Measurements from ENCODE around the gene CLDN15. TPM values are rescaled to one million over a fixed set of nuclear protein-coding genes. Genes with fewer than 3 reads are reported as not detected.
"Not testable (repeated sequence)": the region's sequence is repeated elsewhere in the genome, so short reads cannot be mapped to it uniquely, and the experiment has no call there.

CLDN15 gene
- total RNA-seq, 1 donor from 2014 or later: 2.1 TPM

DNA sequence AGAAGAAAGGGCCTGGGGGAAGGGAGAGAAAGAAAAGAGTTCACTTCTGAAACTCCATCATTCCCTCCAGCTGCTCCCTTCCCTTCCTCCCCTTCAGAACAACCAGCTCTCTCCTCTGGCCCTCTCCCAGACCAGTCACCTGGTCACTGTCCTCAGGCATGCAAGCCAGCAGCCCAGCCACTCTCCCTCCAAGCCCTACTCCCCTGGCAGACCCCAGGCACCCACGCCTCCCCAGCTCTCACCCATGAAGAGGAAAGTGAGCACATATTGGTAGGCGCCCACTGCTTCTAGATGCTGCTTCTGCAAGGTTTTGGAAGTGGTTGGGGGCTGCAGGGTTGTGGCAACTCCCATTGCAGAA lies 37.1 kb downstream of the CLDN15 start:
- no peak for DNase-seq (ENCODE audit: low read depth in 2 of 2)

- not testable (repeated sequence) for DNase-seq (ENCODE audit: low read depth in 2 of 2)
Measured at GRCh38 chr7:101199522-101199921, 38.1 kb downstream of the CLDN15 start.

DNA sequence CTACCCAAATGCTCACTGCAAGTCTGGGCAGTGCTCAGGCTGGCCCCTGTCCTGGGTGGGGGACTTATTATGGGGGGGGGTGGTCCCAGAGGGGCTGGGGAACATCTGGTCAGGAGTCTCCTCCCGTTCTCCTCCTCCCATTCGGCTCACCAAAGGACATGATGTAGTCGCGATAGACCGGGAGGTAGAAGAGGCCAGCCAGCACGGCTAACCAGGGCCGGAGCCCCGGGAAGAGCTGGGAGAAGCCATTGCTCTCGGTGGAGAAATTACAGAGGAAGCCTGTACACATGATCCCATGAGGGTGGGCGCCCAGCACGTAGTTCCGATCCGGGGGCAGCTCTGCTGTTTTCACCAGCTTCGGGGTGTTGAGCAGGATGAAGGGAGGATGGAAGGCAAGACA lies 39.1 kb downstream of the CLDN15 start:
- DNase-seq (ENCODE audit: low read depth in 2 of 2): no peak

DNA sequence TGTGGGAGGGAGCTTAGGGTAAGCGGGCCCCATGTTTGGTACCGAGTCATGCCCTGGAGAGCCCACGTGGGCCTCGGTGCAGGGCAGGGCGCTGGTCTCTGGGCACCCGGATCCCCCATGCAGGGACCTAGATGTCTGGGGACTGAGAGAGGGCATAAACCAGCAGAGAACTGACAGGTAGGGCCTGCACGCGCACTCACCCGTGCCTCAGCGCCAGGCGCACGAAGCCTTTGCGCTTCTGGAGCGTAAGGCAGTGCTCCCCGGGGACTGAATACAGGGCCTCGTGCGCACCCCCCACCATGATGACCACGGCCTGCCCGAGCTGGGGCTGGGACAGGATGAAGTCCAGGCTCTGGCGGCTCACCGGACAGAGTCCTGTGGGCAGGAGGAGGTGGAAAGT lies 39.6 kb downstream of the CLDN15 start:
- no peak for DNase-seq (ENCODE audit: low read depth in 2 of 2)

DNA sequence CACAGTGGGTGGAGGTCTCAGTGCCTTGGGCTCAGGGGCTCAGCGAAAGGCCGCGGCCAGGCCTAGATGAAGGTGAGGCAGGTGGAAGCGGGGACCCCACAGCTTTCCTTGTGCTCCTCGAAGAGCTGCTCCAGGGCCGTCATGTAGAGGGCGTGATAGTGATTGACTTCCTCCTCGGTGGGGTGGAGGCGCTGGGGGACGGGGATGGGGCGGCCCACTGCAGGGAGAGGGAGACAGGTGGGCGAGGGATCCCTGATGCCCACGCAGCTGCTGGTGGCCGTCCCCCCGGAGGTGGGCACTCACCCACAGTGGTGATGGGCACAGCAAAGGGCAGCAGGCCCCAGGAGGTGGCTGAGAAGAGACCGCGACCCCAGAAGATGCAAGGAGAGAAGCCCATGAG lies 41.7 kb downstream of the CLDN15 start:
- DNase-seq (ENCODE audit: low read depth in 2 of 2): no peak

DNA sequence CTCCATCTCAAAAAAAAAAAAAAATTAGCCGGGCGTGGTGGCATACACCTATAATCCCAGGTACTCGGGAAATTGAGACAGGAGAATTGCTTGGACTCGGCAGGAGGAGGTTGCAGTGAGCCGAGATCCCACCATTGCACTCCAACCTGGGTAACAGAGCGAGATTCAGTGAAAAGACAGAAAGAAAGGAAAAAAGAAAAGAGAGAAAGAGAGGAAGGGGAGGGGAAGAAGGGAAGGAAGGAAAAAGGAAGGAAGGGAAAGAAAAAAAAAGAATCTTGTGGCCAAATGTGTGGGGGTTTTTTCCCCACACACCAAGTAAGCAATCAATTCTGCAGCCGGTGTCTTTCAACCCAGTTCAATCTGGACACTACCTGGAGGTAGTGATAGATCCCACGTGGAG lies 48.5 kb downstream of the CLDN15 start:
- DNase-seq (ENCODE audit: low read depth in 2 of 2): no peak

GRCh38 chr7:101186844-101187428 lies 50.7 kb downstream of the CLDN15 start:
- DNase-seq (ENCODE audit: low read depth in 2 of 2): no peak

GRCh38 chr7:101186194-101186593 lies 51.4 kb downstream of the CLDN15 start:
- no peak for DNase-seq (ENCODE audit: low read depth in 2 of 2)

GRCh38 chr7:101185258-101185839 lies 52.3 kb downstream of the CLDN15 start:
- no peak for DNase-seq (ENCODE audit: low read depth in 2 of 2)

Other genes with a start within 250 kb of the CLDN15 start
- not detected in 2 replicates for gene MUC17, start 217.7 kb downstream of the CLDN15 start, total RNA-seq
- 8.9 and 11.6 TPM in 2 replicates for gene TRIM56, start 152.3 kb downstream of the CLDN15 start, total RNA-seq
- gene SERPINE1, start 110.7 kb downstream of the CLDN15 start, total RNA-seq: 81.9 and 88.2 TPM in 2 replicates
- 126 and 172 TPM in 2 replicates for gene AP1S1, start 83.3 kb downstream of the CLDN15 start, total RNA-seq
- not detected in 2 replicates for gene VGF, start 72.2 kb downstream of the CLDN15 start, total RNA-seq
- gene NAT16, start 57.5 kb downstream of the CLDN15 start, total RNA-seq: not detected in 2 replicates
- gene MOGAT3, start 36.8 kb downstream of the CLDN15 start, total RNA-seq: not detected in 2 replicates
- 27.2 and 35.4 TPM in 2 replicates for gene PLOD3, start 20.2 kb downstream of the CLDN15 start, total RNA-seq
- 71.7 and 83.1 TPM in 2 replicates for gene ZNHIT1, start 19.6 kb downstream of the CLDN15 start, total RNA-seq
- 162 and 217 TPM in 2 replicates for gene FIS1, start 7.3 kb upstream of the CLDN15 start, total RNA-seq
- gene IFT22, start 84.0 kb upstream of the CLDN15 start, total RNA-seq: 10.7 and 14.8 TPM in 2 replicates
- not detected in 2 replicates for gene COL26A1, start 125.1 kb upstream of the CLDN15 start, total RNA-seq